NCI-H460 (cell line): ENCODE results near the gene USP53. TPM values are rescaled to one million over a fixed set of nuclear protein-coding genes. Genes with fewer than 3 reads are reported as not detected.
"Not testable (repeated sequence)": the region's sequence is repeated elsewhere in the genome, so short reads cannot be mapped to it uniquely, and the experiment has no call there.

Experiments used
- DNase-seq: peaks from one replicate; pipeline ENCODE4 v3.0.0-alpha.2; 2016; ENCODE audit warnings: low read depth; ENCODE audit errors: extremely low read depth
- total RNA-seq: library from RNA; depleted of rRNA; stranded (reverse); fragments of >200 nt; shearing (Covaris generic); gene quantifications from 2 replicates; pipeline ENCODE4 v1.2.3, GENCODE V29; 2014; rRNA removed

Gene USP53
- total RNA-seq, 1 experiment from 2014 or later, result 31.1 TPM

DNA sequence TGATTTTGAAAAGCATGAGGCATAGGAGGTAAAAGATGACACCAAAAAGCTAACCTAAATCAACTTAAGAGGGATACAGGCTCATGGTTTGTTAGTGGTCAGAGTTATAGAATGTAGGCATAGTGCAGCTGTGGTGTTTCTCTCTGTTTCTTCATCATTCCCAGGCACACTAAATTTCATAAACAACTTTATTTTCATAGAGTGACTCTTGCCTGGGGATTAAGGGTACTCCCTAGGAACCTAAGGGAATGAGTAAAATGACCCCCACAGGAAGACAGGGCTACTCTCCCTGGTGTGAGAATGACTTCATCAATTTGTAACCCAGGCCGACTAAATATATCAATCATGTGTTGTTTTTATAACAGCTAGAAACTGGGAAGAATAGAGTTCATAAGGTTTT lies 98.3 kb downstream of the USP53 start:
- DNase-seq, result no peak

DNA sequence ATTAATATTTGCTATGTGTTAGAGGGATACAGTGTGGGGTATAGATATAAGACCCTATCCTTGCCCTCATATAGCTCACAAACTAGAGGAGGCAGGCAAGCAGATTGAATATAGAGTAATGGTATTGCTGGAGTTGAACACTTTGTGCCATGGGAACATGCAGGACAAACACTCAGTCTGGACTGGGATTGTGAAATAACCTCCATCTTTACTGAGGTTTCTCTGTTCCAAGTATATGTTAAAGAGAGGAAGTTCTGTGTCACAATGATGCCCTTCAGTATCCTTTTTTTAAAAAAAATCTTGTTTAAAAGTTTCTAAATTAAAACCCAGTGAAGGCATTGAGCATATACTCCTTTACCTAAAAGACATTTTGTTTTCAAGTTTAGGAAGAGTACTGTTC lies 100.7 kb downstream of the USP53 start:
- DNase-seq, result no peak

- peak; percentile 36 for DNase-seq
These were observed 101.8 kb downstream of the USP53 start for GRCh38 chr4:119314356-119314755.

- no peak for DNase-seq
These were observed 102.5 kb downstream of the USP53 start for GRCh38 chr4:119315036-119315435.

GRCh38 chr4:119317990-119318389 lies 105.5 kb downstream of the USP53 start:
- DNase-seq, result no peak

DNA sequence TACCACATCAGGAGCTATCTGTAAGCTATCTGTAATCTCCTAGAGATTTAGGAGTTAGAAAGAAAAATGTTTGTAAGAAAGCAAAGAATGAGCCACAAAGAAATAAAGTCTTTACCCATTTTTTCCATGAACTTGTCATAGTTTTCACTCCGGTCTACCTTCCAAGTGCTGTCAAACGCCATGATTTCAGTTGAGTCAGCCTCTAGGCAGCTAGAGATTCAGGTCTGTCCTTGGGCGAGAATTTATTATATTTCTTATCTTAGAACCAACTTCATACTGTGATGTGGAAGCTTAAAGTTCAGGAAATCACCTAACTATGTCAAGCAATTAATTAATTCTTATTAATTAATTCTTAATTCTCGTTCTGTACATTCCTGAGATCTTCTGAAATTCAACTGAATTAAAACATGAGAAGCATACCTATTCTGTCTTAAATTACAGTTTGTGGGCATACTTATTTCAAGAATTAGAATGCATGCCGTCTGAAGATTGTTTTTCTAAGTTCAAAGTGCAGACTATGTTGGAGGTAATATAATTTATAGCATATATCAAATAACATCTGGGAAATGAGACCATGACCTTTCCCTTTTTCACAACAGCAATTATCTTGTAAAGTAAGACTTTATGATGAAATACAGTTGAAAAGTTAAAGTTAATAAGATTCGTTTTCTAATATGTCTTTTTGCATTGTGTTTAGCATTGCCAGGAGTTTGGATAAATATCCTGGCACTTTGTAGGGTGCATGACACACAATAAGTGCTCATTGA lies 109.6 kb downstream of the USP53 start, which contains the start of gene FABP2:
Gene FABP2, minus strand, starts transcription at position 218 of the 767 bp plus-strand sequence. Its CDS starts 36 bp downstream, at position 182.
- DNase-seq, result no peak

DNA sequence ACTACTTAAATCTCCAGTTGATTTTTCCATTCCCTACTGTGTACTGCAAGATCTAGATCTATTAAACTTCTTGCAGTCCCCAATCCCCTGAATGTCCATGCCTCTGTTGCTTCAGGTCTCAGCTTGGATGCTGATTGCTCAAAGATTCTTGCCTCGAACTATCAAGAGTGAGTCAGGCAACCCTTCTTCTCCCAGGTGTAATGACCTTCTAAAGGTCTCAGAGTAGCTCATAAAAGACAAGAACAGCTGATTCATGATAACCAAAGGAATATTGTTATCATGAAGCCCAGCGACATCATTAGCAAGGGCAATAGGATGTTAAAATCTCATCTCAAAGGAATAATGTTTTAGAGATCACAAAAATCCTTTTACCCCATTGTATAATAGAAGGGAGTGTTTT lies 116.2 kb downstream of the USP53 start:
- DNase-seq, result no peak

DNA sequence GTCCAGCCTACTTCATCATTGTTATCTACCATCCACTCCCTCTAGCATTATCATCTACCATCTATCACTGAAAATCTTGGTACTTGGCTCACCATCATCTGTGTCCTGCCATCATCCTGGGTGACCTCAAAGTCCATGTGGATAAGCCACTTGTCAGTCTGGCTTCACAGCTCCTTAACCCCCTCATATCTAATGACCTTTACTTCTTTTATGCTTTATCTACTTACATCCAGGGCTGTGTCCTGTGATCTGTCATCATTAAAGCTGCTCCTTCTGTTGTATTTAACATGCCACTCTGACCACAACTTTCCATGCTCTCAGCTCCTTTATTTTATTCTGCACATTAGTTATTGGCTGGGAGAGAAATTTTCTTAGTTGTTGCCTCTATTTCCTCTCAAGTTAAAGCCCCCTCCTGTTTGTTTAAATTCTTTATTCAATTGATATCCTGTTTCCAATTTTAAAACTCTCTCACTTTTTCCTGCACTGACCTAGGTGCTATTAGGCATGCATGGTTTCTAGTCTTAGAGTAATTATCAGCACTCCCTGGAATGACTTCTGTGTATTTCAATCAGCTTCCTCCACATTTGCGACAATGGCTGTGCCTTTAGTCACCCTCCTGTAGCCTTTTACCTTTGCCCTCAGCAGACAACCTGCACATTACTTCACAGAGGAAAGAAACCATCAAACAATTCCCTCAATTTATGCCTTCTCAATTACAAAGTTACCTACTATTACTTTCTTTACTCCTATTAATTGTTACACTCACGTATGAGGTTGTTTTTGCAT lies 117.5 kb downstream of the USP53 start:
- DNase-seq, result no peak

DNA sequence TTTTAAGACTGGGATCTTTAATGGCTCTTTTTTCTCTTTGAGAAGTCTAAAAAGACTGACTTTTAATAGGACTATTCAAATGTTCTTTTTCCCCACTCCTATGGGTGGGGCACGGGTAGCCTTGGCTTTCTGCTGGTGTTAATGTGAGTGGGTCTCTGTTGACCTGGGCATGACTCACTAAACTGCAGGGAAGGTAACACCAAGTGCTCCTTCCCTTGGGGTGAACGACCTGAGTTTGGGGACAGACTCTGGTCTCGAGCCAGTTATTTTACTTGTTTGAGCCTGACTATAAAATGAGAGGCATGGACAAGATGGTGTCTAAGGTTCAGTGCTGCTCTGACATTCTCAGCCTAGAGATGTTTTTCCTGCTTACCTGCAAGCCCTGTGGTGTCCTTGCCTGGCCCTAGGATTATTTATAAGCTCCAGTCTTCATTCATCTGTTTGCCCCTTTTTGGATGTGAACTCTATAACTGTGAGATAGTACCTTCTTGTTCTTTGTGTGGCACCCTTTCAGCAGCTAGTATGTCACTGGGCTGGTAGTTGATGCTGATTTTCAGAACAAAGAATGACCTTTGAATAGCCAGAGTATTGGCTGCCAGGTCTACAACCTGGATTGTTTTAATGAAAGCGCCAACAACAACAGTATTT lies 123.9 kb downstream of the USP53 start:
- not testable (repeated sequence) for DNase-seq

GRCh38 chr4:119337010-119337409 lies 124.5 kb downstream of the USP53 start:
- no peak for DNase-seq

DNA sequence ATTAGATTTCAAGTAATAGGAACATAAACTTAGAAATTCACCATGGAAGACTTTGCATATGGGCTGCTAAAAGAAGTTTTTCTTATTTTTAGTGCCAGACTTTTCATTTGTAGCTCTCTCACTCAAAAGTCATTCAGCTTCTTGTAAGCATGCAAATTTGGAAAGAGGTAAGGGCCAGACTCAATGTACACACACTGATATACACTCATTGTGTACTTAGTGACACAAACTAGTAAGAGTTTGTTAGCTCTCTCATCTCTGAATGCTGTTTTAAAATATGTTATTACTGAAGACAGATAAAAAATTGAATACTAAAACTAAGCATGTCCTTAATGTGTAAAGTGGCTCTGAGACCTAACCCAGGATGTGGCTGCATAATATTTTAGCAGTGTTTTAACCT lies 127.4 kb downstream of the USP53 start:
- not testable (repeated sequence) for DNase-seq

GRCh38 chr4:119343293-119343692 lies 130.8 kb downstream of the USP53 start:
- DNase-seq, result not testable (repeated sequence)

Other genes starting within 250 kb of the USP53 start
- not detected in 2 replicates for gene MYOZ2, start 76.9 kb upstream of the USP53 start, total RNA-seq
- gene FABP2, start 109.4 kb downstream of the USP53 start, total RNA-seq, result not detected in 2 replicates